Endothelial cell of umbilical vein (primary cell): ENCODE measurements around the gene INPP5A.

Experiments used
- EZH2 ChIP-seq: IDR thresholded peaks from 2 replicates; pipeline ENCODE4 v1.6.1; 2012; ENCODE audit warnings: borderline replicate concordance, low read depth, mild to moderate bottlenecking, moderate library complexity, low read length, inconsistent platforms; ENCODE audit not compliant: severe bottlenecking
- GATA2 ChIP-seq: IDR thresholded peaks from 2 replicates; pipeline ENCODE4 v1.7.0; 2011; ENCODE audit warnings: low read depth, mild to moderate bottlenecking, moderate library complexity, mixed read lengths, low read length; ENCODE audit not compliant: insufficient read length, insufficient read depth
- JUN ChIP-seq: IDR thresholded peaks from 2 replicates; pipeline ENCODE4 v1.6.1; 2011; ENCODE audit warnings: borderline replicate concordance, low read depth; ENCODE audit not compliant: insufficient read length, insufficient read depth
- MYC ChIP-seq: IDR thresholded peaks from one replicate; pipeline ENCODE4 v1.6.1; 2011; ENCODE audit warnings: mild to moderate bottlenecking, low read depth, low read length
- POLR2A ChIP-seq: IDR thresholded peaks from 2 replicates; pipeline ENCODE4 v1.6.1; 2012; ENCODE audit warnings: low read depth, mild to moderate bottlenecking, control low read depth, low read length
- POLR2AphosphoS5 ChIP-seq: IDR thresholded peaks from 2 replicates; pipeline ENCODE4 v1.6.1; 2012; ENCODE audit warnings: low read depth, mild to moderate bottlenecking, control low read depth, low read length, moderate library complexity; ENCODE audit not compliant: insufficient read depth
- TF ChIP-seq, protein P1 (sequence below), 2 donors: IDR thresholded peaks; 1 replicate in 1 of 2; 2 replicates in 1 of 2; pipeline ENCODE4 v1.5.1; 2011; ENCODE audit warnings: low read length in 2 of 2, mild to moderate bottlenecking in 2 of 2, moderate library complexity in 2 of 2, control low read depth in 1 of 2, inconsistent platforms in 1 of 2, low read depth in 1 of 2; ENCODE audit not compliant: insufficient read depth in 1 of 2; ENCODE audit errors: extremely low read depth in 1 of 2

DNA sequence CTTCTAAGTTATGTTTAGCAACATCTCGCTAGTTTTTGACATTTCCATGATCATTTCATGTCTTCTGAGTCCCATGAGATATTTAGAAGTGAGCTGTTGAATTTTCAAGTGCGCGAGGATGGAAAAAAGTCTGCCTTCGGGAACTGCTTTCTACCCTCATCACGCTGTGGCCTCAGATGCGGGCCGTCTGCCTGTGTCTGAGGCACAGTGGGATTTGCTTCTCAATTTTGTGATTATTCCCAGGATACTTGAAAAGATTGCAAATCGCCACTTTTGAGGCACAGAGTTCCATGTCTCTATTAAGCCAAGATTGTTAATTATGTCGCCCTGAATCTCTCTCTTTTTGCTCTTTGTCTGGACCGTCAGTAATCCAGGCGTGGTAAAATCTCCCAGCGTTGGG, 279.1 kb downstream of the INPP5A start:
- TF ChIP-seq, protein P1, sequence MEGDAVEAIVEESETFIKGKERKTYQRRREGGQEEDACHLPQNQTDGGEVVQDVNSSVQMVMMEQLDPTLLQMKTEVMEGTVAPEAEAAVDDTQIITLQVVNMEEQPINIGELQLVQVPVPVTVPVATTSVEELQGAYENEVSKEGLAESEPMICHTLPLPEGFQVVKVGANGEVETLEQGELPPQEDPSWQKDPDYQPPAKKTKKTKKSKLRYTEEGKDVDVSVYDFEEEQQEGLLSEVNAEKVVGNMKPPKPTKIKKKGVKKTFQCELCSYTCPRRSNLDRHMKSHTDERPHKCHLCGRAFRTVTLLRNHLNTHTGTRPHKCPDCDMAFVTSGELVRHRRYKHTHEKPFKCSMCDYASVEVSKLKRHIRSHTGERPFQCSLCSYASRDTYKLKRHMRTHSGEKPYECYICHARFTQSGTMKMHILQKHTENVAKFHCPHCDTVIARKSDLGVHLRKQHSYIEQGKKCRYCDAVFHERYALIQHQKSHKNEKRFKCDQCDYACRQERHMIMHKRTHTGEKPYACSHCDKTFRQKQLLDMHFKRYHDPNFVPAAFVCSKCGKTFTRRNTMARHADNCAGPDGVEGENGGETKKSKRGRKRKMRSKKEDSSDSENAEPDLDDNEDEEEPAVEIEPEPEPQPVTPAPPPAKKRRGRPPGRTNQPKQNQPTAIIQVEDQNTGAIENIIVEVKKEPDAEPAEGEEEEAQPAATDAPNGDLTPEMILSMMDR (IDR thresholded peaks at IDR 0.05; ENCODE audit: extremely low read depth in 1 of 2, insufficient read depth in 1 of 2, low read depth in 1 of 2, low read length in 2 of 2) = no peak
- TF ChIP-seq POLR2AphosphoS5 (no peak), MYC (no peak), EZH2 (no peak), JUN (no peak), GATA2 (no peak), POLR2A (no peak)
